Measurements from ENCODE around the gene UNCX. TPM values are rescaled to one million over a fixed set of nuclear protein-coding genes. Genes with fewer than 3 reads are reported as not detected.

Gene UNCX
- total and polyA plus RNA-seq, 9 of the 15 experiments (the other 6 are each of a cell fraction or from before 2014, with no cell fraction given) = not detected

DNA sequence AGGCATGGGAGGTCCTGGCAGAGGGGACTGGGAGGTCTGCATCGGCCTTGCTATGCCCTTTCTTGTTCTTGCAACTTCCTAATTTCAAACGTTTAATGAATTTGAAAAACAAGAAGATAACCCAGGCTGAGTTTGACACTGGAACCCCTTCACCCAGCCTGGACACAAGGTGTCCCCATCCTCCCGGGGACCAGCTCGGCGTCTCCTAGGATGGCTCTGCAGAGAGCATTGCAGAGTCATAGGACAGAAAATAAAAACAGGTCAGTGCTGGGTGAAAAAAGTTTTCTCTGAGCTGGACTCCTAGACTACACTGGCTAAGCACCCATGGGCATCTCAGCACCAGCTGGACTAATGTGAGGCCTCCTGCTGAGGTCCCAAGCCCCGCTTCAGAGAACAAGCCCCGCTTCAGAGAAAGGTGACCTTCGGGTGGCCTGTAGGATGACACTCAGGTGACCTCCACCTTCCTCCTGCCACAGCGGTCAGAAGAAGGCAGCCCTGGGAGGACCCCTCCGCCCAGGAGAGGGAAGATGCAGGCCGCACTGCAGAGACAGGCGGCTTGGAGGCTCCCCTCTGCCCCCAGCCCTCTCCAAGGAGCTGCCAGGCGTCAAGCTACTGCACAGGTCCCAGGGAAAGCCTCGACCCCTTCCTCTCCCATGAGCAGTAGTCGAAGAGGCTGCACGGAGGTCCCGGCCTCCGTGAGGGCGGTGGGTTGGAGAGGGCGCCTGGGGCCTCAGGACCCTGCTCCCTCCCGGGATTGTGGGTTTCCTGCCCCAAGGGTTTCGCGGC lies 9.3 kb upstream of the UNCX start (continued):
- TF ChIP-seq MCM3 (IDR thresholded peaks at IDR 0.05) (no peak), PHB (CRISPR knock-in tag; IDR thresholded peaks at IDR 0.05) (no peak), ZNF695 (CRISPR knock-in tag; IDR thresholded peaks at IDR 0.05) (no peak), PYGO2 (tag; IDR thresholded peaks at IDR 0.05) (no peak), POLR2A (conservative IDR thresholded peaks at IDR 0.05) (no peak), SMARCA4 (IDR thresholded peaks at IDR 0.05) (no peak), SMARCB1 (IDR thresholded peaks at IDR 0.05; ENCODE audit: insufficient read length, low read depth) (no peak), HMG20A (CRISPR knock-in tag; conservative IDR thresholded peaks at IDR 0.05) (no peak), FOXJ3 (CRISPR knock-in tag; IDR thresholded peaks at IDR 0.05) (no peak), SREBF2 (CRISPR knock-in tag; IDR thresholded peaks at IDR 0.05) (no peak), RBM15 (IDR thresholded peaks at IDR 0.05; ENCODE audit: insufficient read depth, low read length) (no peak), FOXK2 (conservative IDR thresholded peaks at IDR 0.05 in 1 of 2, IDR thresholded peaks at IDR 0.05 in 1 of 2; ENCODE audit: low read depth in 2 of 2) (no peak), ZBTB17 (CRISPR knock-in tag; IDR thresholded peaks at IDR 0.05) (no peak), TGIF2 (CRISPR knock-in tag; IDR thresholded peaks at IDR 0.05) (no peak), HLTF (IDR thresholded peaks at IDR 0.05) (no peak)
- TF ChIP-seq, protein P1, sequence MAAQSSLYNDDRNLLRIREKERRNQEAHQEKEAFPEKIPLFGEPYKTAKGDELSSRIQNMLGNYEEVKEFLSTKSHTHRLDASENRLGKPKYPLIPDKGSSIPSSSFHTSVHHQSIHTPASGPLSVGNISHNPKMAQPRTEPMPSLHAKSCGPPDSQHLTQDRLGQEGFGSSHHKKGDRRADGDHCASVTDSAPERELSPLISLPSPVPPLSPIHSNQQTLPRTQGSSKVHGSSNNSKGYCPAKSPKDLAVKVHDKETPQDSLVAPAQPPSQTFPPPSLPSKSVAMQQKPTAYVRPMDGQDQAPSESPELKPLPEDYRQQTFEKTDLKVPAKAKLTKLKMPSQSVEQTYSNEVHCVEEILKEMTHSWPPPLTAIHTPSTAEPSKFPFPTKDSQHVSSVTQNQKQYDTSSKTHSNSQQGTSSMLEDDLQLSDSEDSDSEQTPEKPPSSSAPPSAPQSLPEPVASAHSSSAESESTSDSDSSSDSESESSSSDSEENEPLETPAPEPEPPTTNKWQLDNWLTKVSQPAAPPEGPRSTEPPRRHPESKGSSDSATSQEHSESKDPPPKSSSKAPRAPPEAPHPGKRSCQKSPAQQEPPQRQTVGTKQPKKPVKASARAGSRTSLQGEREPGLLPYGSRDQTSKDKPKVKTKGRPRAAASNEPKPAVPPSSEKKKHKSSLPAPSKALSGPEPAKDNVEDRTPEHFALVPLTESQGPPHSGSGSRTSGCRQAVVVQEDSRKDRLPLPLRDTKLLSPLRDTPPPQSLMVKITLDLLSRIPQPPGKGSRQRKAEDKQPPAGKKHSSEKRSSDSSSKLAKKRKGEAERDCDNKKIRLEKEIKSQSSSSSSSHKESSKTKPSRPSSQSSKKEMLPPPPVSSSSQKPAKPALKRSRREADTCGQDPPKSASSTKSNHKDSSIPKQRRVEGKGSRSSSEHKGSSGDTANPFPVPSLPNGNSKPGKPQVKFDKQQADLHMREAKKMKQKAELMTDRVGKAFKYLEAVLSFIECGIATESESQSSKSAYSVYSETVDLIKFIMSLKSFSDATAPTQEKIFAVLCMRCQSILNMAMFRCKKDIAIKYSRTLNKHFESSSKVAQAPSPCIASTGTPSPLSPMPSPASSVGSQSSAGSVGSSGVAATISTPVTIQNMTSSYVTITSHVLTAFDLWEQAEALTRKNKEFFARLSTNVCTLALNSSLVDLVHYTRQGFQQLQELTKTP (IDR thresholded peaks at IDR 0.05; ENCODE audit: low read depth in 1 of 2, partially characterized antibody in 2 of 2) = no peak
- TF ChIP-seq, protein P2, sequence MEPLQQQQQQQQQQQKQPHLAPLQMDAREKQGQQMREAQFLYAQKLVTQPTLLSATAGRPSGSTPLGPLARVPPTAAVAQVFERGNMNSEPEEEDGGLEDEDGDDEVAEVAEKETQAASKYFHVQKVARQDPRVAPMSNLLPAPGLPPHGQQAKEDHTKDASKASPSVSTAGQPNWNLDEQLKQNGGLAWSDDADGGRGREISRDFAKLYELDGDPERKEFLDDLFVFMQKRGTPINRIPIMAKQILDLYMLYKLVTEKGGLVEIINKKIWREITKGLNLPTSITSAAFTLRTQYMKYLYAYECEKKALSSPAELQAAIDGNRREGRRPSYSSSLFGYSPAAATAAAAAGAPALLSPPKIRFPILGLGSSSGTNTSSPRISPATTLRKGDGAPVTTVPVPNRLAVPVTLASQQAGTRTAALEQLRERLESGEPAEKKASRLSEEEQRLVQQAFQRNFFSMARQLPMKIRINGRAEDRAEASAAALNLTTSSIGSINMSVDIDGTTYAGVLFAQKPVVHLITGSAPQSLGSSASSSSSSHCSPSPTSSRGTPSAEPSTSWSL (CRISPR knock-in tag; IDR thresholded peaks at IDR 0.05; ENCODE audit: borderline replicate concordance) = no peak
- TF ChIP-seq, protein P3, sequence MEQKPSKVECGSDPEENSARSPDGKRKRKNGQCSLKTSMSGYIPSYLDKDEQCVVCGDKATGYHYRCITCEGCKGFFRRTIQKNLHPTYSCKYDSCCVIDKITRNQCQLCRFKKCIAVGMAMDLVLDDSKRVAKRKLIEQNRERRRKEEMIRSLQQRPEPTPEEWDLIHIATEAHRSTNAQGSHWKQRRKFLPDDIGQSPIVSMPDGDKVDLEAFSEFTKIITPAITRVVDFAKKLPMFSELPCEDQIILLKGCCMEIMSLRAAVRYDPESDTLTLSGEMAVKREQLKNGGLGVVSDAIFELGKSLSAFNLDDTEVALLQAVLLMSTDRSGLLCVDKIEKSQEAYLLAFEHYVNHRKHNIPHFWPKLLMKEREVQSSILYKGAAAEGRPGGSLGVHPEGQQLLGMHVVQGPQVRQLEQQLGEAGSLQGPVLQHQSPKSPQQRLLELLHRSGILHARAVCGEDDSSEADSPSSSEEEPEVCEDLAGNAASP (IDR thresholded peaks at IDR 0.05) = no peak
- TF ChIP-seq, protein P4, sequence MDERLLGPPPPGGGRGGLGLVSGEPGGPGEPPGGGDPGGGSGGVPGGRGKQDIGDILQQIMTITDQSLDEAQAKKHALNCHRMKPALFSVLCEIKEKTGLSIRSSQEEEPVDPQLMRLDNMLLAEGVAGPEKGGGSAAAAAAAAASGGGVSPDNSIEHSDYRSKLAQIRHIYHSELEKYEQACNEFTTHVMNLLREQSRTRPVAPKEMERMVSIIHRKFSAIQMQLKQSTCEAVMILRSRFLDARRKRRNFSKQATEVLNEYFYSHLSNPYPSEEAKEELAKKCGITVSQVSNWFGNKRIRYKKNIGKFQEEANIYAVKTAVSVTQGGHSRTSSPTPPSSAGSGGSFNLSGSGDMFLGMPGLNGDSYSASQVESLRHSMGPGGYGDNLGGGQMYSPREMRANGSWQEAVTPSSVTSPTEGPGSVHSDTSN (CRISPR knock-in tag; IDR thresholded peaks at IDR 0.05; ENCODE audit: low read depth) = no peak
- TF ChIP-seq, protein P4 (tag; conservative IDR thresholded peaks at IDR 0.05; ENCODE audit: low read depth) = no peak
